Parathyroid adenoma (tissue), 2 donors: ENCODE measurements around the gene PEPD.

ENCODE experiments used
- H2AFZ ChIP-seq: fragments of 300-600 bp; sonication (generic); one replicate; pipeline ENCODE4 v1.7.0; 2017; ENCODE audit warnings: antibody characterized with exemption, mild to moderate bottlenecking
- H3K27ac ChIP-seq: fragments of 300-600 bp; sonication (generic); one replicate; pipeline ENCODE4 v1.7.0; 2017
- H3K27me3 ChIP-seq: fragments of 300-600 bp; sonication (generic); one replicate; pipeline ENCODE4 v1.7.0; 2017; ENCODE audit warnings: low read length; ENCODE audit not compliant: control insufficient read depth, insufficient read depth
- H3K36me3 ChIP-seq: fragments of 300-600 bp; sonication (generic); one replicate; pipeline ENCODE4 v1.7.0; 2017; ENCODE audit warnings: low read length; ENCODE audit not compliant: control insufficient read depth, insufficient read depth
- H3K4me1 ChIP-seq: fragments of 300-600 bp; sonication (generic); one replicate; pipeline ENCODE4 v1.7.0; 2017; ENCODE audit warnings: control low read depth
- H3K4me2 ChIP-seq: fragments of 300-600 bp; sonication (generic); one replicate; pipeline ENCODE4 v1.7.0; 2017; ENCODE audit warnings: low read length
- H3K4me3 ChIP-seq: fragments of 300-600 bp; sonication (generic); one replicate; pipeline ENCODE4 v1.7.0; 2017; ENCODE audit warnings: low read depth, low read length
- H3K79me2 ChIP-seq: fragments of 300-600 bp; sonication (generic); one replicate; pipeline ENCODE4 v1.7.0; 2017; ENCODE audit warnings: control low read depth
- H3K9ac ChIP-seq: fragments of 300-600 bp; sonication (generic); one replicate; pipeline ENCODE4 v1.7.0; 2017; ENCODE audit warnings: mild to moderate bottlenecking
- H3K9me3 ChIP-seq: fragments of 300-600 bp; sonication (generic); one replicate; pipeline ENCODE4 v1.7.0; 2017; ENCODE audit warnings: low read length; ENCODE audit not compliant: control insufficient read depth
- CTCF ChIP-seq: fragments of 300-600 bp; sonication (generic); IDR thresholded peaks from one replicate; pipeline ENCODE4 v1.7.0; 2017; ENCODE audit warnings: antibody characterized with exemption, mild to moderate bottlenecking
- donor health status: primary hyperparathyroidism.

The PEPD gene

DNA sequence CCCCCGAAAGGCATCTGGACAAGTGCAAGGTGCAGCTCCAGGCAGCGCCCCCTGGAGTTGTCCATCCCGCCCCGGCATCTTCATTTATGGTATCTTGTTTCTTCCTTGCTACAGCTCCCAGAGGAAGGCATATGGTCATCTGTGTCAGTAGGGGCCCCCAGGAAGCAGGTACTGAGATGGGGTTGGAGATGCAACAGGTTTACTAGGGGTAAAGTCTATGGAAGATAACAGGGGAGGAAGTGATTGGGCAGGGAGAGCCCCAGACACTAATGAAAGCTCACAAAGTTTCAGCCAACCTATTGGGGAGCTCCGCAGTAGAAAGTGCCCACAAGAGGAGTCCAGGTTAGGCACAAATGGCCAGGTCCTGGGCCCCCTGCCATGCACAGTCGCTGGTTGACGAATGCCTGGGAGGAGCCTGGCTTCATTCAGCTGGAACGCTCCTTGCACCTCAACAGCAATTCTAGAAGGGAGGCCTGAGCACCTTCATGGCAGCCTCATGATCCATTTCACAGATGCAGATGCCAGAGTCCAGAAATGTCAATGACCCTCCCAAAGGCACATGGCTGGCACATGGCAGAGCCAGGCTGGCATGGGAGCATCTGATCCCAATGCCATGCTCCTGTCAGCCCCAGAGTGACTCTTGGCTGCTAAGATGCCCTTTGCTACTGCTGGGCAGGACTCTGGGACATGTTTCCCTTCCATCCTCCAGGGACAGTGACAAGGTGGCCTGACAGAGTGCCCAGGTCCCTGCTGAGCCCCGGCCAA is 23.8 kb upstream of the PEPD start:
- Histone ChIP-seq H2AFZ (no peak overlapping the region), H3K27me3 (no peaks in the 10 kb centered on the region), H3K9ac (no peak overlapping the region), H3K4me1 (no peaks in the 10 kb centered on the region), H3K27ac (no peak overlapping the region), H3K36me3 (no peaks in the 10 kb centered on the region), H3K4me2 (no peak overlapping the region), H3K4me3 (no peak overlapping the region), H3K9me3 (no peaks in the 10 kb centered on the region), H3K79me2 (no peaks in the 10 kb centered on the region)
- no peak for TF ChIP-seq CTCF

DNA sequence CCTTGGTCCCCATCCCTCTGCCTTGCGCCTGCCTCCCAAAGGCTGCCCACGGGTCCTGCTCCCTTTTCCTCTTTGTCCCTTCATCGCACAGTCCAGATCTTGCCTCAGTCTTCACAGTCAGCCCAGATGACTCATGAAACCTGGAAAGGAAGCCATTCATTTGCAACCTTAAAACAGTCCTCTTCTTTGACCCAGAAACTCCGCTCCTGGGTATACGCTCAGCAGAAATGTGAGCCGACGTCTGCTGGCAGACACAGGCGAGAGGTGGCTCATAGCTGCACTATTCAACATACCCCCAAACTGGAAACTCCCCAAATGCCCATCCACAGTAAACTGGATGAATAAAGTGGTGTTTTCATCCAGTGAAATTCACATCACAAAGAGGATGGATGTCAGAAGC is 13.6 kb upstream of the PEPD start:
- Histone ChIP-seq H3K27ac (no peak overlapping the region), H3K4me2 (no peak overlapping the region), H3K9me3 (no peaks in the 10 kb centered on the region), H3K27me3 (no peaks in the 10 kb centered on the region), H3K9ac (no peak overlapping the region), H3K4me1 (no peaks in the 10 kb centered on the region), H3K4me3 (no peak overlapping the region), H2AFZ (no peak overlapping the region), H3K36me3 (no peaks in the 10 kb centered on the region), H3K79me2 (no peaks in the 10 kb centered on the region)
- TF ChIP-seq CTCF, result no peak

DNA sequence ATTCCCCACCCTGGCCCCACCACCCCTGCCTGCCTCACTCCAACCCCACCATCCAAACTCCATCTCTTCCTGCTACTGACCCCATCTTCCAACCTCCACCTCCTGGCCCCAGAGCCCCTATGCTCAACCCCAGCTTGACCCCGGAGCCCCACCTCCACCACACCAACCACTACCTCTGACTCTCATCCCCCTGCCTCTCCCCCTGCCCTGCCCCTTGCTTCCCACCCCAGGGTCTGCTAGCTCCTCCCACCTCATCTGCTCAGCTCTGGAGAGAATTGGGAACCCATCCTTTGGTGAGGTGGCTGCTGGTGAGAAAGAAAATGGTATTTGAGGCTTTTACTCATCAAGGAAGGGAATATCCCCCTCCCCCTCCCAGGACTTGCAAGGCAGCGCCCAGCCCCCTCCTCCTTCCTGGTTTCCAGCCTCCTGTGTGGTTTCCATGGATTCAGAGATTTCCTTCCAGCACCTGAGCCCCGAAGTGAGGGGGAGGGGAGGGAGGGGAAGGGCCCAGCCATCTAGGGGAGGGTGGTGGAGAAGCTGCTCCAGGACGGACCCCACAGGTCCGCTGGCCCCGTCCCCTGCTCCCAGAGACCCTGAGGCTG is 11.4 kb upstream of the PEPD start:
- no peaks in the 10 kb centered on the region for H3K4me1 ChIP-seq
- no peak overlapping the region for H2AFZ ChIP-seq
- no peaks in the 10 kb centered on the region for H3K36me3 ChIP-seq
- no peak overlapping the region for H3K4me2 ChIP-seq
- H3K9ac ChIP-seq, result no peak overlapping the region
- no peak for TF ChIP-seq CTCF
- no peaks in the 10 kb centered on the region for H3K79me2 ChIP-seq
- H3K27me3 ChIP-seq, result no peaks in the 10 kb centered on the region
- no peak overlapping the region for H3K27ac ChIP-seq
- no peak overlapping the region for H3K4me3 ChIP-seq
- no peaks in the 10 kb centered on the region for H3K9me3 ChIP-seq

GRCh38 chr19:33530842-33531241 is 9.3 kb upstream of the PEPD start:
- Histone ChIP-seq H3K27ac (no peak overlapping the region), H3K4me3 (no peak overlapping the region), H3K9ac (no peak overlapping the region), H3K4me1 (no peaks in the 10 kb centered on the region), H2AFZ (no peak overlapping the region), H3K27me3 (no peaks in the 10 kb centered on the region), H3K9me3 (no peaks in the 10 kb centered on the region), H3K79me2 (no peaks in the 10 kb centered on the region), H3K4me2 (no peak overlapping the region), H3K36me3 (no peaks in the 10 kb centered on the region)
- TF ChIP-seq CTCF, result no peak

GRCh38 chr19:33530296-33530695 is 8.7 kb upstream of the PEPD start:
- H3K27ac ChIP-seq, result no peak overlapping the region
- no peaks in the 10 kb centered on the region for H3K79me2 ChIP-seq
- no peak overlapping the region for H3K4me2 ChIP-seq
- no peak overlapping the region for H3K4me3 ChIP-seq
- H3K27me3 ChIP-seq, result no peaks in the 10 kb centered on the region
- TF ChIP-seq CTCF, result no peak
- no peak overlapping the region for H2AFZ ChIP-seq
- H3K4me1 ChIP-seq, result no peaks in the 10 kb centered on the region
- H3K9me3 ChIP-seq, result no peaks in the 10 kb centered on the region
- no peak overlapping the region for H3K9ac ChIP-seq
- H3K36me3 ChIP-seq, result no peaks in the 10 kb centered on the region
